SK-N-MC (cell line): ENCODE results near the gene TNFAIP8.

ENCODE experiments used
- EZH2 ChIP-seq: fragments of 200-600 bp; sonication (generic); IDR thresholded peaks from one replicate; pipeline ENCODE4 v1.6.1; 2017; ENCODE audit warnings: antibody characterized with exemption
- FOXP2 ChIP-seq: optimal IDR thresholded peaks from 2 replicates; pipeline ENCODE3; 2011; ENCODE audit warnings: mild to moderate bottlenecking, moderate library complexity; ENCODE audit not compliant: insufficient read depth; ENCODE audit errors: extremely low read length, control extremely low read depth

GRCh38 chr5:119322312-119322947 lies 33.4 kb upstream of the TNFAIP8 start:
- TF ChIP-seq EZH2: no peak
- TF ChIP-seq FOXP2: no peak
